HuH-7 (cell line): Measurements from ENCODE around the gene NMNAT2.
"Not testable (repeated sequence)": the region's sequence is repeated elsewhere in the genome, so short reads cannot be mapped to it uniquely, and the experiment has no call there.

Source experiments
- DNase-seq: peaks from one replicate; pipeline ENCODE4 v3.0.0; 2011; ENCODE audit warnings: low spot score

Gene NMNAT2

DNA sequence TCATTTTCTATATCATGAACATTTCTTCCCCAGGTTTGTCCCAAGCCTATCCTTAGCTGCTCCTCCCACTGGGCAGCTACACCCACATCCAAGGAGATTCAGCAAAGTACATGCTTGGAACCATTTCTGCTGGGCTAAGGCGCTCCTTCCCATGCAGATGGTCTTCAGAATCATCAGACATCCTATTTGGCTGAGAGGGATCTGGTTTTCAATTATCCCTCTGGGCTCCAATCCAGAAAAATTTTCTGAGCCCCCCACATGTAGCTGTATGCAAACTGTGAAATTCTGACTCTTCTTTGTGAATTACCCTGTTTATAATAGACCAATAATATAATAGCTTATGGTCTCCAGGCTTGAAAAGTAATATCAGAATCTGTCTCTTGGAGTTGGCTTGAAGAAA lies 132.9 kb downstream of the NMNAT2 start:
- DNase-seq: no peak

DNA sequence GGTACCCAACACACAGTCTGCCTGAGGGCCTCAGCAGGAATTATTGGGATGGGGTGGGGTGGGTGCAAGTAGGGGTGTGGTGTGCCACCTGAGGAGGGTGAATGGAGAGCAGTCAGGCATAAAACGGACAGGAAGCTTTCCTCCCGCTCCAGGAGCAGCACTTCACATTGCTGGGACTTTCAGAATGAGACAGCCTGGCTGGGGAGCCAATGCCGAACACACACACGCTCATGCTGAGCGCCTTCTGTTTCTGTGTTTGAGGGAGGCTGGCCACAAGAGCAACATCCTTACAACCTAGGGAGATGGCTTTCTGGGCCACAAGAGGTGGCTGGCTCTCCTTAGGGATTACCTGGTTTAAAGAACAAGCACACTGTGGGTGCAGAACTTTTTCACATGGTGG lies 134.1 kb downstream of the NMNAT2 start:
- no peak for DNase-seq

DNA sequence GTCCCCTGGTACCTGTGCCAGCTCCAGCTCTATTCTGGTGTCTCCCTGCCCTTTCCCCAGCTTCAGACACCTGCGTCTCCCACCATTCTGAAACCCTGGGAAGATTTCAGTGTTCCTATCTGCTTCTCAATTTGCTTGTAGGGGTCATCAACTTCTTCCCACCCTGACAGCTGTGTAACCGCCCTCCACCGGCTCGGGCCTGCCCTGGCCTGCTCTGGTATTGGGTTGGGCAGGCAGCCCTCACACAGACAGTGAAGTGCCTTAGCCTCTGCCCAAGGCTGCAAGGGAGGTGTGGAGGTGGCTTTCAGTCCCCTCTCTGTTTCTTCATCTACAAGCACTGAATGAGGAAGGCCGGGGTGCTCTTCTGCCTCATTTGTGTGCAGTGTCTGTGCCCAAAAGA lies 134.9 kb downstream of the NMNAT2 start:
- DNase-seq: no peak

DNA sequence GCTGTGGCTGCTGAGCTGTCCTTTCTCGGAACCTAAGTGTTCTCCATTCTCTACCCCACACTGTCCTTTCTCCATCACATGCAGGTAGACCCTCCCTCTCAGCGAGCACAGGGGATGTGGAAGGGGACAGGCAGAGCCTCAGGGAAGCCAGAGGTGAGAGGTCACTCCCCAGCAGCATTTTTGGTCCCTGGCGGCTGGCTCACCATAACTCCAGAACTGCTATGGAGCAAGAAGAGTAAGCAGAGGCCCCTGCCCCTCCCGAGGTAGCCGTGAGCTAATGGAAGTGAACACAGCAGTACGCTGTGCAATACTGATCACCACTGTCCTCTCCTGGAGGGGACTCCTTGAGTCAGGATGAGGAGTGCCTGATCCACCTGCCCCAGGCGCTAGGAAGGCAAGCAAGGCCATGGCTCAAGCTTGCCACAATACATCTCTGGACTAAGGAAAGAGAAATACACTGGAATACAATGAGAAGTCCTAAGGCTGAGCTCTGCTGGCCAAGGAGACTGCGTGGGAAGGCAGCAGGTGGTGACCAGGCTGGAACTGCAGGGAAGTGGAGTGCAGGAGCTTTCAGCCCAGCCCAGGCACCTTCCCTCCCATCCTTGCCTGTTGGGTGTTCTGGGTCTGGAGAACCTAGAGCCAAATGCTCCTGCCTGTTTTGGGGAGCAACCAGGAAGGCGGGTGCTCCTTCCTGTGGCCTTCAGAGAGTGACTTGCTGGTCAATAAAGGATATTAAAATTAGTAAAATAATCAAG lies 135.9 kb downstream of the NMNAT2 start:
- DNase-seq: no peak

DNA sequence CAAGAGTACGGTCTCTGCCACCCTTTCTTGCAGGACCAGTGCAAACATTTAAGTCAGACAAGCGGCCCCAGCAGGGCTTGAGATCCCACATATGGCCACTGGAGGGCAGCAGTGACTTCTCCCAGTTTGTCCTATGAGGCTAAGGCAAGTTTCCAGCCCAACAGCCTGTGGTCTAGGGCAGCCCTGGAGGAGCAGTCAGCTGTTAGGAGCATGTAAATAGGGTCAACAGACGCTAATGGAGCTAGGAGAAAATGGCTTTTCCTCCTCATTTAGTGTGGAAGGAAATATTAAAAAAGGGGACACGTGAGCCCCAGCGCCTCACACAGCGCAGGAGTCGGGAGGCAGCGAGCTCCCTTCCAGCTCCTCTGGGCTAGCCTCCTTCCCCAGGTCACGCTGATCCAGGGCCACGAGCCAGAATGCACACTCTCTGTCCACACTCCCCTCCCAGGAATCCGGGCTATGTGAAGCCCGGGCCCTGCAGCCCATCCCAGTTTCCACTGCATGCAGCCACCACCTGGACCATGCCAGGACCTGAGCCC lies 136.6 kb downstream of the NMNAT2 start:
- DNase-seq: peak; percentile 69

DNA sequence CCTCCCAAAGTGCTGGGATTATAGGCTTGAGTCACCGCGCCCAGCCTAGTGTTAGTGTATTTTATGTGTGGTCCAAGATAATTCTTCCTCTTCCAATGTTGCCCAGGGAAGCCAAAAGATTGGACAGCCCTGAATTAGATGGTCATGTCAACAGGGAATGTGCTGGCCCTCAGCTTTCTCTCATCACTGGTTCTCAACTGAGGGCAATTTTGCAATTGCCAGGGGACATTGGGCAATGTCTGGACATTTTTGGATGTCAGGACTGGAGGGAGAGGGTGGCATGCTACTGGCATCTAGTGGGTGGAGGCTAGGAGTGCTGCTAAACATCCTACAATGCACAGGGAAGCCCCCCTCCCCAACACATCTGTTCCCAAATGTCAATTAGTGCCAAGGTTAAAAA lies 137.1 kb downstream of the NMNAT2 start:
- no peak for DNase-seq

DNA sequence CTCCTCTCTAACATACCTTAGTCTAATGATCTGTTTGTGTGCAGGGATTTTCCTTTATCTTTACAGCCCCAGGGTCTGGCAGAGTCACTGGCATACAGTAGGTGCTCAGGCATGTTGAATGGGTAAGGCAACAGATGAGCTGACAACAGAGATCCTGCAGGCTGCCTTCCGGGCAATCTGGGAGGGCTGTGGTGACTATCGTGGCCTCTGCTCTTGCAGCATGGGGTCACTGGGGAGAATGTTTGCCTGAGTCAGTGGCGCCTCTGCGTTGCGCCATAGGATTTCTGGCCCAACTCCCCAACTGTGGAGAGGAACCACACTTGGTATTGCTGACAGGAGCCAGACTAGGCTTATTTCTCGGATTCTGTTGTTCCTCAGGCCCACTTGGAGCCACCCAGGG lies 138.3 kb downstream of the NMNAT2 start:
- DNase-seq: no peak

DNA sequence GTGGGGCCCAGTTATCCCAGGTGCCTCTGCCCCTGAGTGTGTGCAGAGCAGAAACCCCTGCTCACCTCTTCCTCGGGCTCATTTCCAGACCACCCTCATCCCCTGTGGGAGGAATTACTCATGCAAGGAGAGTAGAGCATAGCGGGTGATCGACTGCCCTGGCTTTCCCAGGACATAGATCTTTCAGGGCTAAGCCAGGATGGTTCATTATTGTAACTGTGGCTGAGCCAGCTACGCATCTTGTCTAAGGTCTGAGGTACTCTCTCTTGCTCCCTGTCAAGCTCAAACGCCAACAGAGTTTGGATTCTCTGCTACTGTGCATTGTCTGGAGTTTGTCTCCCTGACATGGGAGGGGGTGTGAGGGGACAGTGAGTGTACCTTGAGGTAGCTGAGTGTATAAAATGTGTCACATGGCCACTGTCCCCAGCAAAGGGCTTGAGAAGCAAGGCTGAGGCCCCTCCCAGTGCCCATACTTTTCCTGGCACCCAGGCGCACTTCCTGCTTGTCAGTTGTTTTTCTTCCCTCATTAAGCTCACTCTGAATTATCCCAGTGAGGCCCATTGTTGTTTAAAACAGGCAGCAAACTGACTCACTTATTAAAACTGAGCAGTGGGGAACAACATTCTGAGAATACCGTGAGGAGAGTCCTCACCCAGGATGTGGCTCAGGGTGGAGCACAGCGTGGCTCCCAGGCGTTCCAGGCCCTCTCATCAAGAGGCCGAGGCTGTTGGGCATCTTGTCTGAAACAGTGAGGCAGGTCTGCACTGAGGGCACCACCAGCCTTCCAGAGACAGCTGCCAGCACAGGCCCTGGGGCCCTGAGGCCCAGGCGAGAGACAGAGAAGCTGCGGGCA lies 139.2 kb downstream of the NMNAT2 start:
- no peak for DNase-seq

DNA sequence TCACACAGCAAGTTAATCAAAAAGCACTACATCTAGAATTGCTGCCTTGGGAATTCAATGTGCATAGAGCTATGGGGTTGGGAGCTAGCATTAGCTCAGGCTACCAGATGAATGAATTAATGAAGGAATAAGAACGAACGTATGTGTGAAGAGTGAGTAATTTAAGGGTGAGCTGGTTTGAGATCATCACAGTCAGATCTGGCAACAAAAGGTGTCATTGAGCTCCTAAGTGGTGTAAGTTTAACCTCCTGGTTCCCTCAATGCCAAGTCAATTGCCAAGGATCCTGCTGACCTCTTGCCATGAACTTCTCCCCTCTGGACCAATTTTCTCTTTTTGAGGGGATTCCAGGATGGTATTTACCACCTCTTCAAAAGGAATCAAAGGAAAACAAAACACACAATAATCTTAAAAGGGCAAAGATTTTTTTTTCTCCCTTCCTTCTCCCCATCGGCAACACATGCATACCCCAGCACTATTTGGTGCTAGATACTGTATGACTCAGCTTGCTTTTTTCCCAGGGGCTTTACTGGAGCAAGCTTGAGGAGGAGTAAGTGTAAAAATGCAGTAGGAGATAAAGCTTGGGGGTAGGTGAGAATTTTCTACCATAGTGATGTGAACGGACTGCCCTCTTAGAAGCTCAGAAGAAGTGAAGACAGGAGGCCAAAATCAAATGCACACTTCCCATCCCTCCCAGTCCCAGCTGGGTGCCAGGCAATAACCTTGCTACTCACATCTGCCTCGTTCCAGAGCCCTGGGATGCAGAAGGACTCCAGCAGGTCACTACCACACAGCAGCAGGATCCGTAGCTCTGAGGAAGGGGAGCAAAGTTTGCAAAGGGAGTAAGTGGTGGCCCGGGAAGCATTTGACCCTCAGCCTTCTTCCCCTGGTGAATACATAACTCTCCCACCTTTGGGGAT lies 140.1 kb downstream of the NMNAT2 start:
- DNase-seq: no peak

DNA sequence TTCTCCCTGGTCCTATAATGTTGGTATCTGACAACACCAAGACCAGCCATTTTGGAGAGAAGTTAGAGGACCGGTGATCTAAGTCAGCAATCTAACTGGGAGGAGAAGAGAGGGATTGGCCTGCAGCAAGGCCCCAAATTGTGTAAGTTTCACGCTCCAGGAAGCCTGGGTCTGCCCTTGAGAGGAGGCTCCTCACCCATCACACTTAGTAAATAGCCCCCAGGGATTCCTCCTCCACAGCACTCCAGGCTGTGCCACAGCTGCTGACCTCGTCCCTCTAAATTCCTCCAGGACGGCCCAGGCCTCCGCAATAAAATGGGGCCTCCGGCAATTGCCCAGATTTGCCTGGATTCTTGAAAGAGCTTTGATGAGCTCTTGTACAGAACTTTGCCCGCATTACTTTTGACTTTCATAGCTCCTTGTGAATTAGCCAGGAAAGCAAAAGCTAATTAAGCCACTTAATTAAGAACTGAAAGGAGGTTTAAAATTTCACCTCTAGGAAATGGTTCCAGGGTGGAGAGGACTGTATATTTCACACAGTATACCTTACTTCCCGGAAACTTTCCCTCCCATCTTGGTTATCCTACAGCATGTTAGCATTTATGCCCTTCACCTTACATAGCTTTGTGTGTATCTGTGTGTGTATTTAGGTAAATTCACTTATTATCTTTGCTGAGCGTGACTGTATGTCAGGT lies 141.6 kb downstream of the NMNAT2 start:
- no peak for DNase-seq

DNA sequence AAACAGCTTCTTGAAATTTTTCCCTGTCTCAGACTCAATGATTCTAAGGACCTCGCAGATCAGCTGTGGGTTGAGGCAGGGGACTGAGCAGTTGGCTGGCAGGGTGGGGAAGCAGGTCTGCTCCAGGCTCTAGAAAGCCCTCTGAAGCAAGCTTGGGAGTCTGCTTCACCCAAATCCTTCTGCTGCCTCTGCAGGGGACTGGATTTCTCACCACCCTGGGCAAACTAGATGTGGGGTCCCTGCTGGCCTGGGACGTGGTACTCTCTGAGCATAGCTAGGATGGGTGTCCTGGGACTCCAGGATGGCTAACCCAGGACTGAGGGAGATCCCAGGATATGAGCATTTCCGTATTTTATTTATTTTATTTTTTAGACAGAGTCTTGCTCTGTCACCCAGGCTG lies 142.9 kb downstream of the NMNAT2 start:
- DNase-seq: no peak

DNA sequence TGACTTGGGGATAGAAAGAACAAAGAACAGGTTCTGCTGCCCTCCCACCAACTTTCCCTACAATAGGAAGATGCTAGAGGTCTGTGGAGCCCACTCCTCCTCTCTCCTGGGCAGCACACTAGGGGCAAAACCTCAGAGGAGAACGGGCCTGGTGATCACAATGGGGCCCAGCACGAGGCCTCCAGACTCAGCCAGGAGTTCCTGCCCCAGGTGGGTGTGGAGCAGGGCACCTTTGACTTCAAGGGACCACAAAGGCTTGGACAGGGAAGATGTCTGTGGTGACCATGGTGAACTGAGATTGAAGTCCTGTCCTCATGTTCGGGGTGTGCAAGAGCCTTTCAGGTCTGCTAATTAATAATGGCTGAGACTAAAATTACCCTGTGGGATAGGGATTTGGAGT lies 143.3 kb downstream of the NMNAT2 start:
- DNase-seq: no peak

DNA sequence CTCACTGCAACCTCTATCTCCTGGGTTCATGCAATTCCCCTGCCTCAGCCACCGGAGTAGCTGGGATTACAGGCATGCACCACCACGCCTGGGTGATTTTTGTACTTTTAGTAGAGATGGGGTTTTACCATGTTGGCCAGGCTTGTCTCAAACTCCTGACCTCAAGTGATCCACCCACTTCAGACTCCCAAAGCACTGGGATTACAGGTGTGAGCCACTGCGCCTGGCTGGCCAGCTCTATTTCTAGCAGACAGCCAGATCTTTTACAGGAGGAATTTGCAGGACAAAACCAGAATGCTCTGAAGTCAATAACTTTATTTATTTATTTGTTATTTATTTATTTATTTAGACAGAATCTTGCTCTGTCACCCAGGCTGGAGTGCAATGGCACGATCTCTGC lies 144.2 kb downstream of the NMNAT2 start:
- DNase-seq: not testable (repeated sequence)

DNA sequence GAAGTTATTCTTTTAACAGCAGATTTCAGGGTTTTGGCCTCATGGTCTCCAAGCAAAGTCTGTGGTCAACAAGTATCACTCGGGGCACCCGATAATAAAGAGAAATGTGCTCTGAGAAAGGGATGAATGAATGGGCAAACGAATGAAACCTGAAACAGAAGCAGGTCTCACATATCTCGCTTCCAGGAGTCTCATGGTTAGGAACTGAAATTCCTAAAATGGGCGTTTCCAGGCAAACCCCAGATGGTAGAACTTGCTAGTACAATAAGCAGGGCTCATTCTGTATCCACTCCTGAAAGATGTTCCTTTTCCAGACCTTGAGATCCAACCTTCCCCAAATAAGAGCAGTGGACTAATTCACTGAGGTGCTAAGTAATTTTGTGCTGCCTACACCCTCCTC lies 144.9 kb downstream of the NMNAT2 start:
- DNase-seq: no peak

DNA sequence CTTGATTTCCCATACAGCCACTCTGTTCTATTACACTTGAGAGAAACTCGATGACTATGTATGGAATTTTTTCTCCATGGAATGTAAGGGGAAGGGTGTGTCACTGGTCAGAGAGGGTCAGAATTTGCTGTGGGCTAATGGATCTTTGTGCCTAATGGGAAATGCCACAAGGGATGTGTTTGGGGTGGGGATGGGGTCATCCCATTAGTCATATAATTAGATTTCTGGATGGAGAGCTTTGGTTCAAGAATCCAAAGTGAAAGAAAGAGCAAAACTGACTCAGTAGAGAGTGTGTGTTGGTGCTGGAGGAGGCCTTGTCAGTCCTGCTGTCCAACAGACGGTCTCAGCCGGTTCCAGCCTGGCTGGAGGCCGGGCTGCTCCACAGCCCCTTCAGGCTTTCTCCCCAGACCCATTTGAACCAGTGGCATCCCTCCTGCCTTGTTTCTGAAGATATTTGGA lies 145.8 kb downstream of the NMNAT2 start:
- DNase-seq: no peak

DNA sequence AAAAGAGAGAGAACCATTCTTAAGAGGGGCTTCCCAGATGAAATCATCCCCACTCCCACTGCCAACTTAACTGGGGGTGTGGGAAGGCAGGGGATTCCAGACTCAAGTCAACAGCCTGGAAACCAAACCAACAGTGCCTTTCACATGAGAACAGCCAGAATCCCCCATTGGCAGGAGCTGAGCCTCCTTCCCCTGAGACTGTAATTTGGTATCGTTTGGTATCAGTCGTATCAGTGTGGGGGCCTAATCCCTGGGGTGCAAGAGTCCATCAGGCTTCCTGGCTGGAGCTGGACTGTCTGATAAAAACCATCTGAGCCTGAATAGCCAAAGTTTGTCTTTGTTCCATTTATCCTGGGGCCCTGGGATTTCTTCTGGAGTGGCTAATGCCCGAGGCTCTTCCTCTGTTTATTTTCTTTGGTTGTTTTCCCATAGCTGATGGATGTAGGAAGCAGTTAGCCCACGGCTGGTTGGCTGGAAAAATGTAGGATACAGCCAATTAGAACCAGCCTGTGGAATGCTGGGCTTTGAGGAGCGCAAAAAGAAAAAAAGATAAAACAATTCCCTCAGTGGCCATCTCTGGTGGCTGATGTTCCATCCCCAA lies 147.5 kb downstream of the NMNAT2 start:
- DNase-seq: no peak

DNA sequence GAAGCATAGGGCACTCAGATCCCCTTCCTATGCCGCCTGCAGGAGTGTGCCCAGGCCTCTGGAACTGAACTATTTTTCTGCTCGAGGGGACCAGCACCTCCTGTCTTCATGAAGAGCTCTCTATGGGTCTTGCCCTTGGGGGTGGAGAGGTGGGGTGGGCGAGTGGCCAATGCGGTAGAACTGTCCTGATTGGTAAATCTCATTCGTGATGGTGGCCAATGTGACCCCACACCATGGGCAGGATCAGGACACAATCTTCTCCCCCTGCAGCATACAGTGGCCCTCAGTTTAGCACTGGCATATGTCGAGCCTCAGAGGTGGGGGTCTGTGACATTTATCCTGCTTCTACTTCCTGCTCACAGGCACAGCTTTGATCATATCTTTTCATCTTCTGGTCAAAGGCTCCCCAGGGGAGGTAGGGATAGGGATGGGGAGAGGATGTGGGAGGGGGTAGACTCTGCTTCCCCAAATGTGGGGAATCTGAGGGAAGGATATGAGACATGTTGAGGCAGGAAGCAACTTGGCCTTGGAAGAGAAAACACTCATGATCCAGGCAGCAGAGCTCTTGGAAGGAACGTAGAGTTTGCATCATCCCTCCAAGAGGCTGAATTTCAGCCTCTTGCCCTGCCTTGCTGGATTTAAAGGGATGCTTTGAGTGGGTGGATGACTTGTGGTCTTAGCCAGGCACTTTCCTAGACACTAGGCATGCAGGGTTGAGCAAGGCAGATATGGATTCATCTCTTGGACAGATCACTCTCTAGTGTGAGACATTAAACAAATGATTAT lies 150.3 kb downstream of the NMNAT2 start:
- no peak for DNase-seq

DNA sequence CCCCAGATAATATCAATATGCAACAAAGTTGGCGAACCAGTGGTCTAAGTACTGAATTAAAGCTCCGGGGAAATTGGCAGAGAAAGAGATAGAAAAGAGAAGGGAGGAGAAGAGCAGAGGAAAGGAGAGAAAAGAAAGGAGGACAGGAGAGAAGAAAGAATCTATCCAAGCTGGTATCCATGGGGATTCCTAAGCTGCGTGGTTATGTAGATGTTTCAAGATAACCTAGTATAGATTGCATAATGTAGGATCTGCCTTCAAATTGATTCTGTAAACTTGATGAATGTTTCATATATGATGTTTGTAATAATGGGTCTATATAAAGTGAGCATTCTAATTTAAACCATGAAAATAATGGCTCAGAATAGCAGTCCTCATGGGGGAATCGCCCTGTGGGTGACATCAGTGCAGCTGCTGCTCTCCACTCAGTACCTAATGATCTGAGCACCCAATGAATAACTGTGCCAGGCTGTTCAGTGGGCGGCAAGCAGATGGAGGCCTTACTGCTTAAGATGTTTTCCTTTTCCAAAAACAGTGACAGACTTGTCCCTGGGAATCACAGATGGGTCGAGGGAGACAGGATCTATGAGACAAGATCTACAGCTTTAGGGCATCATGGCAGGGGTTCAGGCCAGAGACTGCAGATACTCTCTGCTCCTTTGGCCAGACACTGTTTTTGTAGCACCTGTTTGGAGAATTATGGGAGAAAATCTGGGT lies 154.1 kb downstream of the NMNAT2 start:
- DNase-seq: no peak

DNA sequence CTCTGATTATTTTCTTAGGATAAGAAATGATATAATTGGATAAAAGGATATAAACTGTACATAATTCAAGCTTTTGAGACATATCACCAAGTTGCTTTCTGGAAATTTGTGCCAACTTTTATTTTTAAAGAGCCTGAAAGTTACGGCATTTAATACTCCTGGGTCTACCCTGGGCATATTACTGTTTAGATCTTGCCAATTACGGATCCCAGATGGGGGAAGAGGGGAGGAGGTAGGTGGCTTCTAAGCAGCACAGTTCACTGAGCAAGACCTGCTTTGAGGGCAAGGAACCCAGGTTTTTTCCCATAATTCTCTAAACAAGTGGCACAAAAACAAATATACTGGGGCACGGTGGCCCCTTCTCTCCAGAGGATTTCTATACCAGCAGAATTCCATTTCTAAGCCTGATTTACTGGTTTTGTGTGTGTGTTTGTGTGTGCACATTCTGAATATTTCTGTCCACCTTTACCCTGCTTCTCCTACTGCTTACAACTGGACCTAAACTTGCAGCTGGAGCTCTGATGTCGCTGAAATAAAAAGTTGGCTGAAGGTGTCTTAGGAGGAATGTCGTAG lies 155.5 kb downstream of the NMNAT2 start:
- DNase-seq: no peak
